PC-3 (cell line): ENCODE data around the gene TMEM52B. TPM values are rescaled to one million over a fixed set of nuclear protein-coding genes. Genes with fewer than 3 reads are reported as not detected.

ENCODE experiments used
- ATAC-seq: fragments of 200-7000 bp; cut with Tn5 transposase; 2 replicates; pipeline ENCODE4 v1.9.1; 2020; ENCODE audit warnings: mild to moderate bottlenecking, moderate library complexity
- BruUV-seq: library from RNA; stranded (reverse); fragments of 400-500 nt; replicated peaks from 2 replicates; lab custom pipeline; 2021; lab: Mats Ljungman, UMichigan
- CTCF ChIA-PET: fragments of 300-600 bp; sonication (Branson Sonifier 250); formaldehyde crosslinking; loops from one replicate; lab custom pipeline; 2022; ENCODE audit warnings: antibody characterized with exemption; lab: Charles Lee
- POLR2A ChIA-PET: fragments of 300-600 bp; sonication (Branson Sonifier 250); formaldehyde crosslinking; loops from one replicate; lab custom pipeline; 2022; ENCODE audit warnings: antibody characterized with exemption; ENCODE audit not compliant: unreplicated experiment; lab: Charles Lee
- DNase-seq: peaks from one replicate; pipeline ENCODE4 v3.0.0-alpha.2; 2015
- H2AFZ ChIP-seq: fragments of 300-600 bp; sonication (generic); 2 replicates; pipeline ENCODE4 v1.6.0; 2016; ENCODE audit warnings: antibody characterized with exemption, low read length
- H3F3A ChIP-seq: fragments of 300-600 bp; sonication (generic); one replicate; pipeline ENCODE4 v1.6.0; 2017; ENCODE audit warnings: antibody characterized with exemption, low read length, control low read depth, mild to moderate bottlenecking; ENCODE audit not compliant: unreplicated experiment
- H3K27ac ChIP-seq: fragments of 300-600 bp; sonication (generic); 2 replicates; pipeline ENCODE4 v1.5.1; 2016; ENCODE audit warnings: mild to moderate bottlenecking, low read length
- H3K27me3 ChIP-seq: fragments of 300-600 bp; sonication (generic); 2 replicates; pipeline ENCODE4 v1.6.1; 2016; ENCODE audit warnings: low read length, mixed read lengths
- H3K36me3 ChIP-seq: fragments of 300-600 bp; sonication (generic); 2 replicates; pipeline ENCODE4 v1.6.1; 2016; ENCODE audit warnings: low read depth, mixed run types, low read length, mixed read lengths
- H3K4me1 ChIP-seq: fragments of 300-600 bp; sonication (generic); 2 replicates; pipeline ENCODE4 v1.5.1; 2016; ENCODE audit warnings: low read length; ENCODE audit not compliant: insufficient read depth
- H3K4me2 ChIP-seq: fragments of 300-600 bp; sonication (generic); 2 replicates; pipeline ENCODE4 v1.6.0; 2016; ENCODE audit warnings: low read length
- H3K4me3 ChIP-seq: fragments of 300-600 bp; sonication (generic); 2 replicates; pipeline ENCODE4 v1.5.1; 2016; ENCODE audit warnings: mild to moderate bottlenecking, low read length, mixed read lengths
- H3K79me2 ChIP-seq: fragments of 300-600 bp; sonication (generic); 2 replicates; pipeline ENCODE4 v1.6.1; 2017; ENCODE audit warnings: low read length, mixed read lengths
- H3K9ac ChIP-seq: fragments of 300-600 bp; sonication (generic); 2 replicates; pipeline ENCODE4 v1.6.0; 2016; ENCODE audit warnings: mild to moderate bottlenecking, low read length
- H3K9me2 ChIP-seq: fragments of 300-600 bp; sonication (generic); replicated peaks from 2 replicates; pipeline ENCODE4 v1.6.1; 2016; ENCODE audit warnings: mixed run types, low read length, mixed read lengths
- H3K9me3 ChIP-seq: fragments of 300-600 bp; sonication (generic); 2 replicates; pipeline ENCODE4 v1.6.1; 2016; ENCODE audit warnings: low read length, mixed read lengths
- H4K20me1 ChIP-seq: fragments of 300-600 bp; sonication (generic); 2 replicates; pipeline ENCODE4 v1.6.1; 2016; ENCODE audit warnings: low read length, mixed read lengths
- EZH2 ChIP-seq: fragments of 300-600 bp; sonication (generic); IDR thresholded peaks from one replicate; pipeline ENCODE4 v1.6.1; 2017; ENCODE audit warnings: antibody characterized with exemption, mild to moderate bottlenecking, low read length; ENCODE audit not compliant: unreplicated experiment
- EZH2phosphoT487 ChIP-seq: fragments of 300-600 bp; sonication (generic); IDR thresholded peaks from 2 replicates; pipeline ENCODE4 v1.6.1; 2018; ENCODE audit warnings: mild to moderate bottlenecking, antibody characterized with exemption, low read length, borderline replicate concordance
- intact Hi-C: fragments of 100-400 bp; cut with micrococcal nuclease; formaldehyde crosslinking; loops from 2 replicates; pipeline ENCODE4 v1.9.0; 2023
- total RNA-seq: library from RNA; depleted of rRNA; stranded (reverse); fragments of >200 nt; gene quantifications from 2 replicates; pipeline ENCODE4 v1.2.3, GENCODE V29; 2014
- TF ChIP-seq, protein P1 (sequence below): fragments of 300-600 bp; sonication (generic); conservative IDR thresholded peaks from 2 replicates; pipeline ENCODE4 v1.5.1; 2017; ENCODE audit warnings: antibody characterized with exemption, low read depth, mild to moderate bottlenecking, low read length

The TMEM52B gene
- total RNA-seq, 1 experiment from 2014 or later = not detected

DNA sequence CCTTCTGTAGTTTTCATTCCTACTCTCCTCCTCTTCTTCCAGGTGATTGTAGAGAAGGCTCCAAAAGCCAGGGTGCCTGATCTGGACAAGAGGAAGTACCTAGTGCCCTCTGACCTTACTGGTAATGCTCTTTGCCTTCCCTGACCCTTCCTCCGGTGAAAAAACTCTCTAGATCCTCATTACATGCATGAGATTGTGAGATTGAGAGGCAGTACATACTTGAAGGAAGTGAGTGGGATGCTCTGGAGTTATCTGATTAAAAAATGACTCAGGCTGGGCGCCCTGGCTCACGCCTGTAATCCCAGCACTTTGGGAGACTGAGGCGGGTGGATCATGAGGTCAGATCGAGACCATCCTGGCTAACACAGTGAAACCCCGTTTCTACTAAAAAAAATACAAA is 39.2 kb downstream of the TMEM52B start:
- Histone ChIP-seq H3K36me3 (no peaks in the 10 kb centered on the region), H3F3A (no peaks in the 10 kb centered on the region), H3K79me2 (peaks cover 16% of the 10 kb centered on the region; the same call in 1 of the 2 replicates), H3K27ac (no peak overlapping the region), H3K4me3 (no peak overlapping the region), H3K4me1 (peaks cover 10% of the 10 kb centered on the region; the same call in 1 of the 2 replicates), H3K9me2 (no peaks in the 10 kb centered on the region), H3K27me3 (no peaks in the 10 kb centered on the region), H2AFZ (no peak overlapping the region), H3K4me2 (no peak overlapping the region), H3K9ac (no peak overlapping the region), H4K20me1 (no peaks in the 10 kb centered on the region), H3K9me3 (no peaks in the 10 kb centered on the region)
- DNase-seq (no peak), ATAC-seq (no peak)
- no TSS peak for BruUV-seq
- intact Hi-C loops = no loop called here
- ChIA-PET CTCF (no interaction called here), POLR2A (no interaction called here)
- TF ChIP-seq EZH2phosphoT487 = no peak
- TF ChIP-seq, protein P1, sequence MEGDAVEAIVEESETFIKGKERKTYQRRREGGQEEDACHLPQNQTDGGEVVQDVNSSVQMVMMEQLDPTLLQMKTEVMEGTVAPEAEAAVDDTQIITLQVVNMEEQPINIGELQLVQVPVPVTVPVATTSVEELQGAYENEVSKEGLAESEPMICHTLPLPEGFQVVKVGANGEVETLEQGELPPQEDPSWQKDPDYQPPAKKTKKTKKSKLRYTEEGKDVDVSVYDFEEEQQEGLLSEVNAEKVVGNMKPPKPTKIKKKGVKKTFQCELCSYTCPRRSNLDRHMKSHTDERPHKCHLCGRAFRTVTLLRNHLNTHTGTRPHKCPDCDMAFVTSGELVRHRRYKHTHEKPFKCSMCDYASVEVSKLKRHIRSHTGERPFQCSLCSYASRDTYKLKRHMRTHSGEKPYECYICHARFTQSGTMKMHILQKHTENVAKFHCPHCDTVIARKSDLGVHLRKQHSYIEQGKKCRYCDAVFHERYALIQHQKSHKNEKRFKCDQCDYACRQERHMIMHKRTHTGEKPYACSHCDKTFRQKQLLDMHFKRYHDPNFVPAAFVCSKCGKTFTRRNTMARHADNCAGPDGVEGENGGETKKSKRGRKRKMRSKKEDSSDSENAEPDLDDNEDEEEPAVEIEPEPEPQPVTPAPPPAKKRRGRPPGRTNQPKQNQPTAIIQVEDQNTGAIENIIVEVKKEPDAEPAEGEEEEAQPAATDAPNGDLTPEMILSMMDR = no peak
- no peak for TF ChIP-seq EZH2

DNA sequence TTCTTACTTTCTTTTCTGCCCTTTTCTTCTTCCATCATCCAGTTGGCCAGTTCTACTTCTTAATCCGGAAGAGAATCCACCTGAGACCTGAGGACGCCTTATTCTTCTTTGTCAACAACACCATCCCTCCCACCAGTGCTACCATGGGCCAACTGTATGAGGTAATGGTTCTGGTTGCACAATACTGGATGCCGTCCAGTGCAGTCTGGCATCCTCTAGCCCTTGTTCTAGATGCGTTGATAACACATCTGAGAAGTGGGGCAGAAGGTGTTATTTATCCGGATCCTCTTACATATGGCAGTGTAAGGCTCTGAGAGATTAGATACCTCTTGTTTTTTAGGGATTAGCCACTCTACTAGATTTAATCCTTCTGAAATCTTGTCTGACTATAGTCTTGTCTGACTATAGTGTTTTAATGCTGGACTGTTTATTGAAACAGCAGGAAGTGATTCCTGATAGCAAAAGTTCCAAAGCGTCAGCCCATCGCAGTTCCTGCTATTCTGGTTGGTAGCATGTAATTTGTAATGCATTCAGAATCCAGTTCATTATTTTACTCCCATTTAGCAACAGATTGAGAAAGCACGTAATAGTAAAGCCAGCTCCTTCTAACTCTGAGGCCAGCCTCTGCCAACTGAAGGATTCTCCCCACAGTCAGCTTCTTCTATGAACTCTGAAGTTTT is 41.7 kb downstream of the TMEM52B start:
- Histone ChIP-seq H3K9ac (no peak overlapping the region), H3K27ac (no peak overlapping the region), H3K4me1 (peaks cover 1% of the 10 kb centered on the region; the same call in 1 of the 2 replicates), H3F3A (no peaks in the 10 kb centered on the region), H4K20me1 (no peaks in the 10 kb centered on the region), H3K36me3 (no peaks in the 10 kb centered on the region), H3K4me3 (no peak overlapping the region), H3K27me3 (no peaks in the 10 kb centered on the region), H2AFZ (no peak overlapping the region), H3K9me3 (no peaks in the 10 kb centered on the region), H3K79me2 (peaks cover 1% of the 10 kb centered on the region; the same call in 1 of the 2 replicates), H3K4me2 (no peak overlapping the region), H3K9me2 (no peaks in the 10 kb centered on the region)
- ChIA-PET CTCF (no interaction called here), POLR2A (interaction anchor here (0.6 kb wide), 1 partner anchor 310 kb away, joined by 5 read pairs; no protein-coding TSS in a partner anchor)
- intact Hi-C loops = no loop called here
- DNase-seq (peak; percentile 18), ATAC-seq (no peak)
- TF ChIP-seq EZH2phosphoT487 (no peak), EZH2 (no peak)
- TF ChIP-seq, protein P1 = no peak
- no TSS peak for BruUV-seq

DNA sequence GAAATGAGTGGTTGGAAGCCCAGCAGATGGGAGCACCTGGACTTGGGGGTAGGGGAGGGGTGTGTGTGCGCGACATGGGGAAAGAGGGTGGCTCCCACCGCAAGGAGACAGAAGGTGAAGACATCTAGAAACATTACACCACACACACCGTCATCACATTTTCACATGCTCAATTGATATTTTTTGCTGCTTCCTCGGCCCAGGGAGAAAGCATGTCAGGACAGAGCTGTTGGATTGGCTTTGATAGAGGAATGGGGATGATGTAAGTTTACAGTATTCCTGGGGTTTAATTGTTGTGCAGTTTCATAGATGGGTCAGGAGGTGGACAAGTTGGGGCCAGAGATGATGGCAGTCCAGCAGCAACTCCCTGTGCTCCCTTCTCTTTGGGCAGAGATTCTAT is 43.0 kb downstream of the TMEM52B start:
- CTCF ChIA-PET = no interaction called here
- Histone ChIP-seq H3K9ac (no peak overlapping the region), H3K9me3 (no peaks in the 10 kb centered on the region), H3K36me3 (no peaks in the 10 kb centered on the region), H3K79me2 (no peaks in the 10 kb centered on the region), H3K4me3 (no peak overlapping the region), H3K4me2 (no peak overlapping the region), H4K20me1 (no peaks in the 10 kb centered on the region), H3K27me3 (no peaks in the 10 kb centered on the region), H3K4me1 (no peaks in the 10 kb centered on the region), H2AFZ (no peak overlapping the region), H3F3A (no peaks in the 10 kb centered on the region), H3K27ac (no peak overlapping the region), H3K9me2 (no peaks in the 10 kb centered on the region)
- POLR2A ChIA-PET = no interaction called here
- ATAC-seq (no peak), DNase-seq (no peak)
- no TSS peak for BruUV-seq
- no peak for TF ChIP-seq EZH2
- no peak for TF ChIP-seq EZH2phosphoT487
- TF ChIP-seq, protein P1 = no peak
- intact Hi-C loops = no loop called here
